Endothelial cell of hepatic sinusoid (primary cell): ENCODE measurements around the gene LRP5.
"Not testable (repeated sequence)": the region's sequence is repeated elsewhere in the genome, so short reads cannot be mapped to it uniquely, and the experiment has no call there.

Source experiments
- in situ Hi-C: cut with HindIII; loops from 2 replicates; pipeline ENCODE4 v1.10.0; 2017; ENCODE audit warnings: low sequenced_read_pairs

LRP5 gene

DNA sequence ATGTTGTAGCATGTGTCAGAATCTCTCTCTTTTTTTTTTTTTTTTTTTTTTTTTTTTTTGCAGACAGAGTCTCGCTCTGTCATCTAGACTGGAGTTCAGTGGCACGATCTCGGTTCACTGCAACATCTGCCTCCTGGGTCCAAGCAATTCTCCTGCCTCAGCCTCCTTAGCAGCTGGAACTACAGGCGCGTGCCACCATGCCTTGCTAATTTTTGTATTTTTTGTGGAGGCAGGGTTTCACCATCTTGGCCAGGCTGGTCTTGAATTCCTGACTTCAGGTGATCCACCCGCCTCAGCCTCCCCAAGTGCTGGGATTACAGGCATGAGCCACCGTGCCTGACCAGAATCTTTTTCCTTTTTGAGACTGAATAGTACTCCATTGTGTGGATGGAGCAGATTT, 32.4 kb downstream of the LRP5 start:
- in situ Hi-C loops: not testable (repeated sequence)

GRCh38 chr11:68345776-68346461, 33.5 kb downstream of the LRP5 start:
- in situ Hi-C loops: no loop called here

GRCh38 chr11:68346462-68346790, 34.0 kb downstream of the LRP5 start:
- in situ Hi-C loops: no loop called here

- in situ Hi-C loops: no loop called here
These were observed 35.0 kb downstream of the LRP5 start for GRCh38 chr11:68347345-68347744.

- in situ Hi-C loops: no loop called here
These were observed 35.5 kb downstream of the LRP5 start for GRCh38 chr11:68347841-68348240.

DNA sequence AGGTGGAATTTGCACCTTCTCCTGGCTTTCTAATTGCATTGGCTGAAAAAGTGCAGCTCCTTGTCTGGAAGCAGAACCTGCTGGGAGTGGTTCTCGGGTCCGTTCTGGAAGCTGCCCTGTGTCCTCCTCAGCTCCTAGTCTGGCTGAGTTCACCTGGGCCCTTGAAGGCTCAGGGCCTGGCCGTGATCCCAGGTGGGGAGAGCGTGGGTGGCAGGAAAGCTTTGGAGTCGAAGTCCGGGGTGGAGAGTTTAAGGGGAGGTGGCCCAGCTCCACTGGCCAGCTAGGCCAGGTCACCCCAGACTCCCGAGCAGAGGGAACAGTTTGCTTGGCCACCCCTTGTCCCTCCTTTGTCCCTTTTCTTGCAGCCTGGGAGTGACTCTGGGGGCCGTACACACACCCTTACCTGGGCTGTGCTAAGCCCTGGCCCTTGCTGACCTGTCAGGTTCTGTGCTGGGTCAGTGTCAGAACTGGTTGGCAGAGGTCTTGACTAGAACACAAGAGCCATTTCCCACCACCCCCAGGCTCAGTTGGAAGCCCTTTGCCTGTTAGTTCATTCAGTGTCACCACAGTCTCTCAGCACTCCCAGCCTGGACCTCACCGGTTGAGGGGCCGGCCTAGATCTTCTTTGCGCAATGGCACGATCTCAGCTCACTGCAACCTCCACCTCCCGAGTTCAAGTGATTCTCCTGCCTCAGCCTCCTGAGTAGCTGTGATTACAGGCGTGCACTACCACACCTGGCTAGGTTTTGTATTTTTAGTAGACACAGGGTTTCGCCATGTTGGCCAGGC, 37.3 kb downstream of the LRP5 start:
- in situ Hi-C loops: no loop called here

DNA sequence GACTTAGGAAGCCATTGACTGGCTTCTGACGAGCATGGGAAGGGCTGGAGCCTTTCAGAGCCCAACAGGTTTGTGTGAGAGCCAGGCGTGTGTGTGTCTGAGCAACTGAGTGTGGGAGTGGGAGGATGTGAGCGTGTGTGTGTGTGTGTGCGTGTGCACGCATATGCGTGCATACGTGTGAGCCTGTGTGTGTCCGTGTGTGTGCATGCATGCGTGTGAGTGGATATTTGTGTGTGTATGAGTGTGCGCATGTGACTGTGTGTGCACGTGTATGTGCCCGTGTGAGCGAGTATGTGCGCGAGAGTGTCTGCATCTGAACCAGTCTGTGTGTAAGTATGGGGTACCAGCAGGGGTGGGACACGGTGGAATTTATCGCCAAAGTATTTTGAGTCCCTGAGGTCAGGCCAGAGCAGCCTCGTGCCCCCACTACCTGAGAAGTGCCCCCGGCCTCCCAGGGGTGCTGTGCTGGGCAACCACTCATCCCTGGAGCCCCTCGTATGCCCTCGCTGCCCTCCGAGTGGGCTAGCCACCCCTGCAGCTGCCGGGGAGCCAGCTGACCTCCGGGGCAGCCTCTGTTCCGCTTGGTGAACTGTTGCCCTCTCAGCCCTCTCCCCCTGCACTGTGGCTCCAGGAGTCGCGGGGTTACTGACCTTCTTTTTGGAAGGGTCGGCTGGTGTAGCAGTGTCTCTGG, 38.5 kb downstream of the LRP5 start:
- in situ Hi-C loops: no loop called here

GRCh38 chr11:68351450-68352275, 39.3 kb downstream of the LRP5 start:
- in situ Hi-C loops: no loop called here

DNA sequence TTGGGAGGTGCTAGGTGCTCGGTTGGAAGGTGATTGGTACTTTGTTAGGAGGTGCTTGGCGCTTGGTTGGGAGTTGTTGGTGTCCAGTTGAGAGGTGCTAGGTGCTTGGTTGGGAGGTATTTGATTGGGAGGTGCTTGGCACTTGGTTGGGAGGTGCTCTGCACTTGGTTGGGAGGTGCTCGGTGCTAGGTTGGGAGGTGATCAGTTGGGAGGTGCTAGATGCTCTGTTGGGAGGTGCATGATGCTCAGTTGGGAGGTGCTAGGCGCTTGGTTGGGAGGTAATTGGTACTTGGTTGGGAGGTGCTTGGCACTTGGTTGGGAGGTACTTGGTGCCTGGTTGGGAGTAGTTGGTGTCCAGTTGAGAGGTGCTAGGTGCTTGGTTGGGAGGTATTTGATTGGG, 40.2 kb downstream of the LRP5 start:
- in situ Hi-C loops: no loop called here

GRCh38 chr11:68353118-68353517, 40.7 kb downstream of the LRP5 start:
- in situ Hi-C loops: no loop called here

DNA sequence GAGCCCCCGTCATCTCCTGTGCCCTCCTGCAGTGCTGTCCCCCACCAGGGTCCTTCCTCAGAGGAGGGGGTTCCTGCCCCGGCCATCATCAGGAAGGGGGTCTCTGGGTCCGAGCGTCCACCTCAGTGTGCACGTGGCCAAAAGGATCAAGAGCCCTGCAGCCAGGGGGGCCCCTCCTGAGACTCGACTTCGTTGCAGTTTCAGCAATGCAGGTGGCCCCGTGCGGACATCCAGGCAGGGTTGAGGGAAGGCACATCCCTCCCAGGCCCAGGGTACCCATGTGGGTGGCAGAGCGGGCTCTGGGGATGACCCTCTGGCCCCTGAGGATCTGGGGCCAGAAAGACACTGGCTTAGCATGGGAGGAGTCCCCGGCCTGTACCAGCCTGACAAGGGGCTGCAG, 41.3 kb downstream of the LRP5 start:
- in situ Hi-C loops: no loop called here

GRCh38 chr11:68354148-68354872, 41.9 kb downstream of the LRP5 start:
- in situ Hi-C loops: no loop called here

DNA sequence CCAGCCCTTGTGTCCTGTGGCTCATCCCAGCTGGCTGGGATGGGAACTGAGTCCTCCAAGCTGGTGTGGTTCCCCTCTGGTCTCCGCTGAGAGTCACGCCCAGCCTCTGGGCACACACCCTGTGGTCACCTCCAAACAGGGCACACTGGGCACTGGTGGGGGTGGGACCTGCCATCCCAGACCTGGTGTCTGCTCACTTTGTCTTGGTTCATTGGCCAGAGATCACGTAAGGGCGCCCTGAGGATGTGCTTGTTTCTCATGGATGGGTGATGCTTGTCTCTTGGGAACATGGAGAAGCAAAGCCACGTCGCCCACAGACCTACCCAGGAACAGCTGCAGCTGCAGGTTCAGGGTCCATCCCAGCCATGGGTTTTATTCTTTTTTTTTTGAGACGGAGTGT, 43.1 kb downstream of the LRP5 start:
- in situ Hi-C loops: no loop called here

DNA sequence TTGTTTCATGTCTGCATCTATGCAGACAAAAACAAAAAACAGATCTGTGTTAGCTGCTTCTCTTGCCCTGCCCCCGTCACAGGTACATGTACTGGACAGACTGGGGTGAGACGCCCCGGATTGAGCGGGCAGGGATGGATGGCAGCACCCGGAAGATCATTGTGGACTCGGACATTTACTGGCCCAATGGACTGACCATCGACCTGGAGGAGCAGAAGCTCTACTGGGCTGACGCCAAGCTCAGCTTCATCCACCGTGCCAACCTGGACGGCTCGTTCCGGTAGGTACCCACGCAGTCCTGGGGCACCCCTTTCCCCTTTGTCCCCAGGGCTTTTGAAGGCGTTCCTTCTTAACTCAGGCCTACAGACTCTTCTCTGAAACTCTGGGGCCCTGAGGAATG, 45.2 kb downstream of the LRP5 start:
- in situ Hi-C loops: no loop called here

DNA sequence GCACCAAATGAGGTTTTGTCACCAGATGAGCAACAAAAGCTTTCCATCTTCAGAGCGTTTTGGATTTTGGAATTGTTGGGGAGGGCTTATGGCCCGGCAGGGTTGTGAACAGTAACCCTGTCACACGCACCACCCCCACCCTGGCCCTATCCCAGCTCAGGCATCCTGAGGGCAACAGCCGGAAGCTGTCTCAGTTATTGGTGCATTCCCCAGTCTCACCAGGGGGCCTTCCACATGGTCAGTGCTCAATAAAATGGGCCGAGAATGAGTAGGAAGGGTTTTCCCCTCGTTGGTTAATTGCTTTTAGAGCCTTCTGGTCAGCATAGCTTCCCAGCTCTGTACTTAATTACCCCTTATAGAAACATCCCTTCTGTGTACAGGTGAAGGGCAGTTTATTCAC, 46.0 kb downstream of the LRP5 start:
- in situ Hi-C loops: no loop called here

- in situ Hi-C loops: no loop called here
These were observed 49.3 kb downstream of the LRP5 start for GRCh38 chr11:68361702-68362101.

DNA sequence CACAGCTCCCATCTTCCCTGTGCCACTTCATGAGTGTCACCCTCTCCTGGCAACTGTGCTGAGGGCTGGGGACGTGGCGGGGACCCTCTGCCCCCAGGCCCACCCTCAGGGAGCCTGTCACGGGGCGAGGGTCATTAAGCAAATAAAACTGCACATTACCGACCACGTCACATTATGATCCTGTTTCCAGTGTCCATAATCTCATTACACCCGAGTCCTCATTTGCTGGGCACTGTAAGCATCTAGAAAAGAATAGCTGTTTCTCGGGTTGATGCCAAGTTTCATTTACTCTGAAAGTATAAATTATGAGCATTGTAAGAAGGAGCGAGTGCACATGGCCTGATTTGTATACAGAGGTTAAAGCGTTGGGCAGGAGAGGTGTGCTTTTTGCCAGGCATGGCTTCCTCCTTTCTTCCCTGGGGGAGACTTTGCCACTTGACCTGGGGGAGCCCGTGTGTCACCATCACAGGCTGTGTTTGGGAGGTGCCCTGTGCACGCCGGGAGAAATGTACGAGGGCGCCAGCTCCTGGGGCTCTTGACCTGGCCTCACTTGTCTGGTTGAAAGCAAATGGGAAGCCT, 50.5 kb downstream of the LRP5 start:
- in situ Hi-C loops: no loop called here

GRCh38 chr11:68363776-68364175, 51.4 kb downstream of the LRP5 start:
- in situ Hi-C loops: no loop called here

GRCh38 chr11:68364581-68364980, 52.2 kb downstream of the LRP5 start:
- in situ Hi-C loops: no loop called here

DNA sequence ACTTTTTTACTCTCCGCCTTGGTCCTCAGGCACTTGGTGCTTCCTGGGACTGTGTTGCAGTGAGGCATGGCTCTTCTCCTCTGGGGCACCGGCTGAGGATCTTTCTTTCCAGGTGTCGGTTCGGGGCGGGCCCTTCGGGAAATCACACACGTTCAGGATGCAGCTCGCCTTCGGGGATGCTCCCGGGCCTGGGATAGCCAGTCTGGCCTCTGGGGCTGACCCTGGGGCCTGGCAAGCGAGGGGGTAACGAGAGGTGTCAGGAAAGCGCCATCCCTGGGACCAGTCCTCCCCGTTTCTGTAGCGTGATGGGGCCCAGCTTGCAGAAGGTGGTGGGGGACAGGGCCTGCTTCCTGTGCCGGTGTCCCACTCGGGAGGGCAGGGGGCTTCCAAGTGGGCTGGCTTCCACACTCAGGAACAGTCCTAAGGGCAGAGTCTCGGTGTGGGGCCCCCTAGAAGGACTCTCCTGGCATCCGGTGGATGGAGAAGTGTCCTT, 53.6 kb downstream of the LRP5 start:
- in situ Hi-C loops: no loop called here
